HG03439 (cell line): ENCODE measurements around the gene RNU1-2.
"Not testable (repeated sequence)": the region's sequence is repeated elsewhere in the genome, so short reads cannot be mapped to it uniquely, and the experiment has no call there.

Experiments
- ATAC-seq: cut with Tn5 transposase; IDR thresholded peaks from one replicate; pipeline ENCODE4 v1.9.1; 2021; ENCODE audit warnings: mild to moderate bottlenecking, moderate library complexity; ENCODE audit not compliant: unreplicated experiment

The RNU1-2 gene

DNA sequence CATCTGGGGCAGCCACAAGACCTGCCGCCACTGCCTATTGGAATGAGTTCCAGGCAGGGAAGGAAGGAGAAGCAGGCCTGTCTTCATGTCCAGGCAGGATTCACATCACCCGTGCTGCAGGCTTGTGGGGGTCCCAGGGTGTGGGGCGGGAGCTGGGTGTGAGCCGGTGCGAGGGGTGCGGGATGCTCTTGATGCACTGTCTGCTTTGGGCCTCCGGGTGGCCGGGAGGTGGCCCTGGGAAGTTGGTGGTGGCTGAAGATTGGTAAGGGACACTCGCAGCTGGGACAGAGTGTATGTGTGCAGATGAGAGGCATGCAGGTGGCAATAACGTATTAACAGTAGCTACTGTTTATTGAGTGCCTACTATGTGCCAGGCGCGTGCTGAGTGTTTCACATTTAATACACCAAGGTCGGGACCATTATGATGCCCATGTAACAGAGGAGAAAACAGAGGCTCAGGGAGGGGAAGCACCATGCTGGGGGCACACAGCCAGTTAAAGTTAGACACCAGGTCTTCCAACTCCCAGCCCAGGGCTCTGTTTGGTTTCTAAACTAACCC is 29.2 kb downstream of the RNU1-2 start:
- ATAC-seq = no peak

DNA sequence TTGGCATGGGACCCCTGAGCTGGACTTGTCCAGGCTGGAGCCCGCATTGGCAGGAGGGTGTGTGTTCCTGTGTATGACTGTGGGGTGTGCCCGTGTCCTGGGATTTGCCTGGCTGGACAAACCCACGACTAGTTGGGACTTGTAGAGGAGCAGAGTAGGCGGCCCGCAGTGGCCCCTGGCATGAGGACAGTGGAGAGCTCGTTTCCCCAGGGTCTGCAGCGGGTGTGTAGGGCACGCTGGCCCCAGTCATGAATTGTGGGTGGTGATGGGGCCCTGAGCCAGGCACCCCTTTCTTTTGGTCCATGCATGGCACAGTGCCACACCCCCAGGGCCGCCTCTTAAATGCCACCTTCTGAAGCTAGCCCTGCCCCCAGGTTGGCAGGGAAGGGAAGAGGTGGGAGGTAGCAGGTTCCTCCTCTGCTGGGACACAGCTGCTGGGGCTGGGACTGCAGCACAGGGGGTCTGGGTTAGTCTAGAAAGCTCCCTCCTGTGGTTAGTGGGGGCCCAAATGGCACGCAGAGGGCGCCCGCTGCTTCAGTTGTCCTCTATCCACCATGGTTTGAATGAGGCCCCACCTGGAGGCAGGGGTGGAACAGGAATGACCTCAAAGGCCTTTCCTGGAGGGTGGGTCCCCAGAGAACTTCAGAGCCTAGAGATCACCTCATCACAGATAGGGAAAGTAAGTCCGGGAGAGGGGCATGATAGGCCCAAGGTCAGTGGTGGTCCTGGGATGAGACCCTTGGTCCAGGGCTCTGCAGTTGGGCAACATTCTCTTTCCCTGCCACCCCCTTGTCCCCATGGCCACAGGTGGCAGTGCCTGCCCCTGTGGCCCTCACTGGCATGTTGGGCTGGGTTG is 30.1 kb downstream of the RNU1-2 start:
- ATAC-seq = no peak

DNA sequence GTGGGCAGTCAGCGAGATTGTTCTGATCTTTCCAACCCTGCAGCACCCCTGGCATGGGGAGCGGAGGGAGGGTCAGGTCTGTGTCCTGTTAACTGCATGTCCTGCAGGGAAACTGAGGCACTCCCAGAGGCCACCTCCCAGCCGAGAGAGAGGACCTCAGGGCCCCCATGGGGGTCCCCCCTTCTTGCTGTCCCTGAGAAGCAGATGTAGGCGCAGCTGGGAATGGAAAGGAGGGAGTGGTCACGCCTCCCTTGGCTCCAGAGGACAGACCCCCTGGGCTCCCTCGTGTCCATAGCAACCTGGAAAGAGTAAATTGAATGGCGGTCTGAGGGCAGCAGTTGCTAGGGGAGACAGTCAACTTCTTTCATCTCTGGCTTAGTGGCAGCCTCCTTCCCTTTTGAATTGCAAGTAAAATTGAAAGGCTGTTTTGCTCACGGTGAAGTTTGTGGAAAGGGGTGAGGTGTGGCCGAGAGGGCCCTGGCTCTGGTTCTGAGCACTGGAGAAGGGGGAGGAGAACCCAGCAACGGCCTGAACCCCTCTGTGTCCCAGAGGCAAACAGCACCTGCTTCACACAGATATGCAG is 30.8 kb downstream of the RNU1-2 start:
- no peak for ATAC-seq

DNA sequence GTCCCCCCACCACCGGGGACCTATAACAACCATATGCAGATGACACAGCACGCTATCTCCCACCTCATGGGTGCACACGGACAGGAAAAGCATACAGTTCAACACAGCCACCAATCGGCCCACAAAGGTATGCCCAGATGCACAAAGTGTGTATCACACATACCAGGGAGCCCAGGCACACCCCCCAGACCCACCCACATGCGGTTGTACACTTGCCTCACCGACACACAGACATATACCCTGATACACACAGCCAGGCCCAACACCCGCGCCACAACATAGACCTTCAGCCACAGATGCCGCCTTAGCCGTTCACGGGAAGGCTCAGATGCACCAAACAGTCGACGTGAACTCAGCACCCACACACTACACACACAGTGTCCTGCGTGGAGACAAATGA is 31.5 kb downstream of the RNU1-2 start:
- no peak for ATAC-seq

DNA sequence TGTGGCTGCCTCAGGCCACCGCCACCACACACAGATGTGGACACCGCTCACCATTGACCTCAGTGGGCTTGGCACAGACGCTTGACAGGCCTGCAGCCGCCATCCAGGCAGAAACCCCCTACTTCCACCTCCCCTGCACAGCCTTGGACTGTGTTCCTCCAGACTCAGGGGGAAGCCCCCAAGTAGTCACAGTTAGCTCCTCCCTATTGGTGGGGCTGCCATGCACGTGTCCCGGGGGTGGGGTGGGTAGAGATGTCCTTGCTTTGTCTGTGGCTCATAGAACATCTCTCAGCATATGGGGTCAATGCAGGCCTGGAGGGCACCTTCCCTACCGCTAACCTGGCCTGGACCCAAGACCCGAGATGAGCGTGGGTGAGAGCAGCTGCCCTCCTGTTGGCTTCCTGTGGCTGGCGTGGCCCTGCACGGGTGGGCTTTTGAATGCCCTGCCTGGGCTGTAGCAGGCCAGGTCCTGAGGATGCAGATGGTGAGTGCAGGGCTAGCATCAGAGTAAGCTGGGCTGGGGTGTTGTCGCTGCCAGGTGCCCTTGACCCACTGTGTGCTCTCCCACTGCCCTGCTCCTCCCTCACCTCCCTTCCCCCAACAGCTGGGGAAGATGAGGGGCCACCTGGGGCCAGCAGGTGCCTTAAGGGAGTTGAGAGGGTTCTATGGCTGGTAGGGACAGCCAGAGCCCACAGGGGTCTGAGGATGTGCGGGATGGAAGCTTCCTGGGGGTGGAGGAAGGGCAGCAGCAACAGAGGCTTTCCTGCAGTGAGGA is 32.1 kb downstream of the RNU1-2 start:
- ATAC-seq = no peak

DNA sequence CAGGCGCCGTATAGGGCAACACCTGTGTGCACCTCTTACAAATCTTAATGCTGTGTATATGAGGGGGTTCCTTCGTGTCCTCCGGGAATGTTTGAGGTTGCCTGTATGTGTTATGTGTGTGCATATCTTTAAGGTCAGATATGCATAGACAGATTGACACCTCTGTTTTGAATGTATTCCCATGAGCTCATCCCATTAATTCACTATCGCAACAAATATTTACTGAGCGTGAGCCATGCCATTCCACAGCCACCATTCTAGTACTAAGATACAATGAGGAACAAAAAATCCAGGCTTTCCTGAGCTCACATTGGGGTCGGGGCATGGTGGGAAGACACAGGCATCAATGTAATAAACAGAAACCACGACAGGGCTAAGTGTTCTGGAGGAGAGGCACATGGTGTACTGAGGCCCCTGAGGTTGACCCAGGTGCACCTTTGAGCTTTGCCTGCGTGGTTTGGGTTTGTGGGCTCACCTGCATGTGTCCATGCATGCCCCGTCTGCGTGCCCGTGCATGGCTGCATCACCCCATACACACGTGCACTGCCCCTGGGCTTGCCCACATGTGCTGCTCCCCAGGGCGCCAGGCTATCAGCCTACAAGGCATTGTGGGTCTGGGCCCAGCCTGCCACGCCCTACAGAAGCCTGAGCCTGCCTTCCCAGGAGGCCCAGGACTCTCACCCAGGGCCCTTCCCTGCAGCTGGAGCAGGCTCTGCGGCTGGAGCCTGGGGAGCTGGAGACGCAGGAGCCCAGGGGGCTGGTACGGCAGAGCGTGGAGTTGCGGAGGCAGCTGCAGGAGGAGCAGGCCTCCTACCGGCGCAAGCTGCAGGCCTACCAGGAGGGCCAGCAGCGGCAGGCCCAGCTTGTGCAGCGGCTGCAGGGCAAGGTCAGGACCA is 33.6 kb downstream of the RNU1-2 start:
- ATAC-seq = not testable (repeated sequence)

DNA sequence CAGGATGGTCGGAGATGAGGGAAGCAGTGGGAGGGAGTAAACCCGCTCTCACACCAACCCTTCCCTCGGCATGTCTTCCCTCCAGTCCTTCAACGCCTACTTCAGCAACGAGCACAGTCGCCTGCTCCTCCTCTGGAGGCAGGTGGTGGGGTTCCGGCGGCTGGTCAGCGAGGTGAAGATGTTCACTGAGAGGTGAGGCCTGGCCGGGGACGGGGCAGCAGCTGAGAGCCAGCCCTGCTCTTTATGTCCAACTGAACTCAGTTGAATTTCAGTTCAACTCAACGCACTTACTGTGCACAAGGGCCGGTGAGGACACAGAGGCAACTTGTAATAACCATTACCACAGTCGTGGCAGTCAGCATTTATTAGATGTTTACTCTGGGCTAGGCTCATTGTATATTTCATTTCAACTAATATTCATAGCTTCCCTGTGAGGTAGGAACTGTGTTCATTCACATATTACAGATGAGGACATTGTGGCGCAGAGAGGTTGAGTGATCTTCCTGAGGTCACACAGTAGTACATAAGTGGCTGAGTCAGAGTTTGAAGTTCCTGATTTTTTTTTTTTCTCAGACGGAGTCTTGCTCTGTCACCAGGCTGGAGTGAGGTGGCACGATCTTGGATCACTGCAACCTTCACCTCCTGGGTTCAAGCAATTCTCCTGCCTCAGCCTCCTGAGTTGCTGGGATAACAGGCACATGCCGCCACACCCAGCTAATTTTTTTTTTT is 35.6 kb downstream of the RNU1-2 start:
- not testable (repeated sequence) for ATAC-seq

DNA sequence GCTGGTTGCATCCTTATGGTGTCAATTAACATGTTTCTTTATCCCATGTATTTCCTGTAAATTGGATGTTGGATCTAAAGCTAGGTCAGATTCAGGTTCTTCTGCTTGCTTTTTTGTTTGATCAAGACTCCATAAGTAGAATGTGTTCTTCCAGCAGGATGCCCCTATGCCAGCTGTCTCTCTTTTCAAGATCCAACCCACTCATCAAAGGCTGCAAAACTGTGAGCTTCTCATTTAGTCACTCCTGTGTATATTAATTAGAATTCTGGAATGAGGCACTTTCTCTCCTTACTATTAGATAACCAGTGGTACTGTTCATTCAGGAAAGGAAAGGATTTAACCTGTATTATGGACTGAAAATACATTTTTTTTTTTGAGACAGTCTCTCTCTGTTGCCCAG is 38.2 kb downstream of the RNU1-2 start:
- ATAC-seq = not testable (repeated sequence)

DNA sequence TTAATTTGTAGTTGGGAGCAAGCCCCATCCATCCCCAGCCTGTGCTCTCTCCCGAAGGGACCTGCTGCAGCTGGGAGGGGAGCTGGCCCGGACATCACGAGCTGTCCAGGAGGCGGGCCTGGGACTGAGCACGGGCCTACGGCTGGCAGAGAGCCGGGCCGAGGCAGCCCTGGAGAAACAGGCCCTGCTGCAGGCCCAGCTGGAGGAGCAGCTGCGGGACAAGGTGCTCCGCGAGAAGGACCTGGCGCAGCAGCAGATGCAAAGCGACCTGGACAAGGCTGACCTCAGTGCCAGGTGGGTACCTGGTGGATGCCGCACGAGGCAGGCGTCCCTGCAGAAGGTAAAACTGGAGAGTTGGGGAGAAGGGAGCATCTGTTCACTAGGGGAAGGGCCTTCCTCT is 40.8 kb downstream of the RNU1-2 start:
- ATAC-seq = not testable (repeated sequence)

DNA sequence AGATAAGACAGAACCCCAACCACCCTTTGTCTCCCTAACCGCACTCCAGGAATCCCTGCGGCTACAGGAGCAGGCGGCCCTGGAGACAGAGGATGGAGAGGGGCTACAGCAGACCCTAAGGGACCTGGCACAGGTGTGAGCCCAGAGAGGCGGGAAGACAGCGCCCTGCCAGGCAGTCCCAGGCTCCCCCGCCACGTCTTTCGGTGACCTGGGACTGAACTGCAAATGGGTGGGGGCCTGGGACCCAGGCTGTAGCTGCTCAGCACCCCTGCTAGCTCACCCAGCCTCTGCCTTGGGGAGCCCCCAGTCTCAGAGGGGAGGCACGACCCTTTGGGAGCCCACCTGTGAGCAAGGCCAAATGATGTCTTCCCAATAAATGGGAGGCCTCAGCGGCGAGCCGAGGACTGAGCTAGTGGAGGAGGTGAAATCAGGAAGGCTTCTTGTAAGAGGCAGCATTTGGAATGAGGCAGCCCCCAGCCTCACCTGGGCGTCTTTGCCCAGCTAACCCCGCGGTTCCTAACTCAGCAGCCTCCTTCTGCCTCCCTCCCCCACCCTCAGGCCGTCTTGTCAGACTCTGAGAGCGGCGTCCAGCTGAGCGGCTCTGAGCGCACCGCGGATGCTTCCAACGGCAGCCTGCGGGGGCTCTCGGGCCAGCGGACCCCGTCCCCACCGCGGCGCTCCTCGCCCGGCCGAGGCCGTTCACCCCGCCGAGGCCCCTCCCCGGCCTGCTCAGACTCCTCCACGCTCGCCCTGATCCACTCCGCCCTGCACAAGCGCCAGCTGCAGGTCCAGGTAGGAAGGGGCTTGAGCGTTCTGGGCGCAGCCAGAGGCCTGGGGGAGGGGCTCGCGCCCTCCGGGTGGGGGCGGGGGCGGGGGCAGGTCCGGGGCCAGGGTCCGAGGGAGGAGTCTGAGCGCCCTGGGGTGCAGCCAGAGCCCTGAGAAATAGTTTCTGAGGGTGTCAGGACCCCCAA is 42.9 kb downstream of the RNU1-2 start:
- ATAC-seq = no peak

DNA sequence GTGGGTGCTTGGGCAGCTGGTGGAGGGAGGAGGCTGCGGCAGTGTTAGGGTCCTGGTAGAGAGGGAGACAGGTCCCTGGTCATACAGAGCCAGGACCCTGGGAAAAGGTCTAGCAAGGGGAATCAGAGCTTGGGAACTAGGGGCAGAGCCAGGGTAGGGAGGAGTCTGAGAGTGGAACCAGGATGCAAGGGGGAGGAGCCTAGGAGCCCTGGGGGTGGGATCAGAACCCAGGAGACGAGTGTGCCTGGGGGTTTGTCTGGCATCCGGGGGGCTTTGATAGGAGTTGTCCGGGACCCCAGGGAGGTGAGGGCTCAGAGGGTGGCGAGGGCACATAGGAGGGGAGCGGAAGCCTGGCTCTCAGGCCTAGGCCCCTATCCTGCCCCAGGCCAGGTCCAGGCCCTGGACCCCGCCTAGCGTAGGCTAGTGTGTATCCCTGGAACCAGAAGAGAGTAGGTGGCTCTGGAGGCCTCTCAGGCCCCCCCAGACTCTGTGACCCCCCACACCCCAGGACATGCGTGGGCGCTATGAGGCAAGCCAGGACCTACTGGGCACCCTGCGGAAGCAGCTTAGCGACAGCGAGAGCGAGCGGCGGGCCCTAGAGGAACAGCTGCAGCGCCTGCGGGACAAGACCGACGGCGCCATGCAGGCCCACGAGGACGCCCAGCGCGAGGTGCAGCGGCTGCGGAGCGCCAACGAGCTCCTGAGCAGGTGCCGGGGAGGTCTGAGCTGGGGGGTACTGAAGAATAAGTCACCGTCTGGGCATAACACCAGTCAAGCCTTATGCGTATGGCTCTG is 43.8 kb downstream of the RNU1-2 start:
- not testable (repeated sequence) for ATAC-seq

DNA sequence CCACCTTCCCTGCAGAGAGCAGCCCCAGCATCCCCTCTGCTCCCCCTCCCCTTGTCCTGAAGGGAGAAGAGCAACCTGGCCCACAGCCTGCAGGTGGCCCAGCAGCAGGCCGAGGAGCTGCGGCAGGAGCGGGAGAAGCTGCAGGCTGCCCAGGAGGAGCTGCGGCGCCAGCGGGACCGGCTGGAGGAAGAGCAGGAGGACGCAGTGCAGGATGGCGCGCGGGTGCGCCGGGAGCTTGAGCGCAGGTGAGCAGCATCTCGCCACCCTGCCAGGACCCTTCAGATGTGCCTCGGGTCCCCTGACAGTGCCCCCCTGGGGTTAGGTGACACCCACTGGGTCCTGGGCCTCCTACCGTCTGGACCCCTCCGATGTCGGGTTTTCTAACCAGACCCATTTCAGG is 48.3 kb downstream of the RNU1-2 start:
- no peak for ATAC-seq

DNA sequence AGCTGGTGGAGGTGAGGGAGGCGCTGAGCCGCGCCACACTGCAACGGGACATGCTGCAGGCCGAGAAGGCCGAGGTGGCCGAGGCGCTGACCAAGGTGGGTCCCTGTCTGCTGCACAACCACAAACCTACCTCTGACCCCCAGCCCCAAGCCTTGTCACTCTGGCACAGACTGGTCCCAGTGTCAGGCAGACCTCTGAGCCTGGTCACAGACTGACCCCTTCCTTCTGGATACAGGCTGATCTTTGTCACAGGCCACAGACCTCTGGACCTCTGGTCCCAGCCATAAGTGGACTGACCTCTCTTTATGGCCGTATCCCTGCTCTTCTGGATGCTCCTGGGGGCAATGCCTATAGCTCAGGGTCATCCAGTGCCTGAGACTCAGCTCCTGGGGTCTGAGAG is 49.7 kb downstream of the RNU1-2 start:
- not testable (repeated sequence) for ATAC-seq
